Stomach (tissue), 4 donors: ENCODE results near the gene SYT5.

Experiments used
- CTCF ChIP-seq, 7 experiments: fragments of 450-650 bp in 4 of 7; fragments of 200-600 bp in 3 of 7; sonication (generic) in 3 of 7; IDR thresholded peaks; one replicate each; pipeline ENCODE4 v1.5.1; 2016 to 2019; ENCODE audit warnings: antibody characterized with exemption in 7 of 7, control low read depth in 2 of 7, mild to moderate bottlenecking in 1 of 7
- EP300 ChIP-seq: sonication (generic); formaldehyde crosslinking; IDR thresholded peaks from one replicate; pipeline ENCODE4 v1.6.1; 2017; ENCODE audit warnings: antibody characterized with exemption

- TF ChIP-seq CTCF (IDR thresholded peaks at IDR 0.05) (no peak), EP300 (no peak)
Observed at GRCh38 chr19:55193481-55193880, 13.4 kb upstream of the SYT5 start.
